Measurements from ENCODE around the gene SWSAP1.
"Not testable (repeated sequence)": the region's sequence is repeated elsewhere in the genome, so short reads cannot be mapped to it uniquely, and the experiment has no call there.

Gene SWSAP1

DNA sequence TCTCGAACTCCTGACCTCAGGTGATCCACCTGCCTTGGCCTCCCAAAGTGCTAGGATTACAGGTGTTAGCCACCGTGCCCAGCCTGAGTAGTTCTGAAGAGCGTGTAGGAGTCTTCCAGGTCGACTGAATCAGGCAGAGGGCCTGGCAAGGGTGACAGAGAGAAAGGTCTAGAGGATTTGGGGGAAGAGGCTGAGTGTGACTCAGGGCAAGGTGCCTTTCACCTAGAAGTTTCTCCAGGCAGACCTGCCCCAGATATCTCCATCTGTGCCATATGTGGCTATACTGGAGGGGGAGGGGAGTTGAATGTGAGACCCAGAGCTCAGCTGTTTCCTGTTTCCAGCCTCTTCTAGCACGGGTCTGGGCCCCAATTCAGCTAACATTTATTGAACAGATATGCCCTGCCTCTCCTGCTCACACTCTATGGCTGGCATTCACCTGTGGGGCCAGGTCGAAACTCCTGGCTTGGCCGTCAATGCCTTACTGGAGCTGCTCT lies 26.9 kb upstream of the SWSAP1 start:
- Histone ChIP-seq H4K20me1 (ENCODE audit: insufficient read depth, low read length) (no peaks in the 10 kb centered on the region), H3K9me2 (ENCODE audit: low read depth, low read length) (no peaks in the 10 kb centered on the region), H3F3A (ENCODE audit: insufficient read depth, low read length) (no peaks in the 10 kb centered on the region), H3K4me3 (ENCODE audit: low read depth, low read length, poor library complexity, severe bottlenecking) (no peak overlapping the region), H3K27me3 (ENCODE audit: insufficient read depth, low read length) (no peaks in the 10 kb centered on the region), H3K4me1 (ENCODE audit: insufficient read depth, low read length, severe bottlenecking) (peaks cover 31% of the 10 kb centered on the region), H2AFZ (ENCODE audit: low read length) (no peak overlapping the region), H3K4me2 (ENCODE audit: low read length) (no peak overlapping the region), H3K36me3 (ENCODE audit: insufficient read depth, low read length) (peaks cover 3% of the 10 kb centered on the region), H3K9me3 (ENCODE audit: low read length) (no peaks in the 10 kb centered on the region), H3K79me2 (ENCODE audit: insufficient read depth, low read length) (no peaks in the 10 kb centered on the region), H3K9ac (ENCODE audit: low read length) (no peak overlapping the region), H3K27ac (ENCODE audit: low read depth, low read length, poor library complexity, severe bottlenecking) (peak overlapping the region; percentile 13)
- TF ChIP-seq, protein P1, sequence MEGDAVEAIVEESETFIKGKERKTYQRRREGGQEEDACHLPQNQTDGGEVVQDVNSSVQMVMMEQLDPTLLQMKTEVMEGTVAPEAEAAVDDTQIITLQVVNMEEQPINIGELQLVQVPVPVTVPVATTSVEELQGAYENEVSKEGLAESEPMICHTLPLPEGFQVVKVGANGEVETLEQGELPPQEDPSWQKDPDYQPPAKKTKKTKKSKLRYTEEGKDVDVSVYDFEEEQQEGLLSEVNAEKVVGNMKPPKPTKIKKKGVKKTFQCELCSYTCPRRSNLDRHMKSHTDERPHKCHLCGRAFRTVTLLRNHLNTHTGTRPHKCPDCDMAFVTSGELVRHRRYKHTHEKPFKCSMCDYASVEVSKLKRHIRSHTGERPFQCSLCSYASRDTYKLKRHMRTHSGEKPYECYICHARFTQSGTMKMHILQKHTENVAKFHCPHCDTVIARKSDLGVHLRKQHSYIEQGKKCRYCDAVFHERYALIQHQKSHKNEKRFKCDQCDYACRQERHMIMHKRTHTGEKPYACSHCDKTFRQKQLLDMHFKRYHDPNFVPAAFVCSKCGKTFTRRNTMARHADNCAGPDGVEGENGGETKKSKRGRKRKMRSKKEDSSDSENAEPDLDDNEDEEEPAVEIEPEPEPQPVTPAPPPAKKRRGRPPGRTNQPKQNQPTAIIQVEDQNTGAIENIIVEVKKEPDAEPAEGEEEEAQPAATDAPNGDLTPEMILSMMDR (IDR thresholded peaks at IDR 0.05; ENCODE audit: low read length): no peak
- TF ChIP-seq EZH2 (IDR thresholded peaks at IDR 0.05; ENCODE audit: borderline replicate concordance, low read length): no peak

GRCh38 chr19:11349171-11349570 lies 25.3 kb upstream of the SWSAP1 start:
- Histone ChIP-seq H3K9ac (ENCODE audit: low read length) (no peak overlapping the region), H4K20me1 (ENCODE audit: insufficient read depth, low read length) (no peaks in the 10 kb centered on the region), H3K27ac (ENCODE audit: low read depth, low read length, poor library complexity, severe bottlenecking) (no peak overlapping the region), H2AFZ (ENCODE audit: low read length) (no peak overlapping the region), H3F3A (ENCODE audit: insufficient read depth, low read length) (no peaks in the 10 kb centered on the region), H3K4me3 (ENCODE audit: low read depth, low read length, poor library complexity, severe bottlenecking) (no peak overlapping the region), H3K9me3 (ENCODE audit: low read length) (no peaks in the 10 kb centered on the region), H3K79me2 (ENCODE audit: insufficient read depth, low read length) (no peaks in the 10 kb centered on the region), H3K4me1 (ENCODE audit: insufficient read depth, low read length, severe bottlenecking) (peaks cover 30% of the 10 kb centered on the region), H3K27me3 (ENCODE audit: insufficient read depth, low read length) (no peaks in the 10 kb centered on the region), H3K4me2 (ENCODE audit: low read length) (no peak overlapping the region), H3K9me2 (ENCODE audit: low read depth, low read length) (no peaks in the 10 kb centered on the region), H3K36me3 (ENCODE audit: insufficient read depth, low read length) (no peaks in the 10 kb centered on the region; the same call in 1 of the 2 replicates)
- TF ChIP-seq, protein P1 (IDR thresholded peaks at IDR 0.05; ENCODE audit: low read length): no peak
- TF ChIP-seq EZH2 (IDR thresholded peaks at IDR 0.05; ENCODE audit: borderline replicate concordance, low read length): no peak

DNA sequence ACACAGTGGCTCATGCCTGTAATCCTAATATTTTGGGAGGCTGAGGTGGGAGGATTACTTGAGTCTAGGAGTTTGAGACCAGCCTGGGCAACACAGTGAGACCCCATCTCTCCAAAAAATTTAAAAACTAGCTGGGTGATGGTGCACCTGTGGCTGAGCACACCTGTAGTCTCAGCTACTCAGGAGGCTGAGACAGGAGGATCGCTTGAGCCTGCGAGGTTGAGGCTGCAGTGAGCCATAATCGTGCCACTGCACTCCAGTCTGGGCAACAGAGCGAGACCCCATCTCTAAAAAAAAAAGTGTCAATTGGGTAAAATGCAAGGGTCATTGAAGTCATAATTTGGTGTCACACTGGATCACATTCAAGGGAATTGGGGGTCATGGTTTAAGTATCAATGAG lies 20.4 kb upstream of the SWSAP1 start:
- H3K9me3 ChIP-seq (ENCODE audit: low read length); H3K79me2 ChIP-seq (ENCODE audit: insufficient read depth, low read length); H3F3A ChIP-seq (ENCODE audit: insufficient read depth, low read length); H3K4me3 ChIP-seq (ENCODE audit: low read depth, low read length, poor library complexity, severe bottlenecking); H3K4me2 ChIP-seq (ENCODE audit: low read length); H3K9me2 ChIP-seq (ENCODE audit: low read depth, low read length); H3K4me1 ChIP-seq (ENCODE audit: insufficient read depth, low read length, severe bottlenecking); H3K27me3 ChIP-seq (ENCODE audit: insufficient read depth, low read length); H3K36me3 ChIP-seq (ENCODE audit: insufficient read depth, low read length); H2AFZ ChIP-seq (ENCODE audit: low read length); H4K20me1 ChIP-seq (ENCODE audit: insufficient read depth, low read length); H3K27ac ChIP-seq (ENCODE audit: low read depth, low read length, poor library complexity, severe bottlenecking); H3K9ac ChIP-seq (ENCODE audit: low read length): not testable (repeated sequence)
